Testis (tissue), 2 donors: Measurements from ENCODE around the gene ARHGEF10L.

ENCODE experiments used
- CTCF ChIP-seq, 3 experiments: fragments of 450-650 bp in 2 of 3; fragments of 200-600 bp in 1 of 3; sonication (generic) in 1 of 3; IDR thresholded peaks; one replicate each; pipeline ENCODE4 v1.5.1; 2016 to 2019; ENCODE audit warnings: antibody characterized with exemption in 3 of 3, mild to moderate bottlenecking in 2 of 3, moderate library complexity in 1 of 3
- POLR2A ChIP-seq: fragments of 450-650 bp; IDR thresholded peaks from one replicate; pipeline ENCODE4 v1.6.1; 2017; ENCODE audit warnings: antibody characterized with exemption, mild to moderate bottlenecking, moderate library complexity

DNA sequence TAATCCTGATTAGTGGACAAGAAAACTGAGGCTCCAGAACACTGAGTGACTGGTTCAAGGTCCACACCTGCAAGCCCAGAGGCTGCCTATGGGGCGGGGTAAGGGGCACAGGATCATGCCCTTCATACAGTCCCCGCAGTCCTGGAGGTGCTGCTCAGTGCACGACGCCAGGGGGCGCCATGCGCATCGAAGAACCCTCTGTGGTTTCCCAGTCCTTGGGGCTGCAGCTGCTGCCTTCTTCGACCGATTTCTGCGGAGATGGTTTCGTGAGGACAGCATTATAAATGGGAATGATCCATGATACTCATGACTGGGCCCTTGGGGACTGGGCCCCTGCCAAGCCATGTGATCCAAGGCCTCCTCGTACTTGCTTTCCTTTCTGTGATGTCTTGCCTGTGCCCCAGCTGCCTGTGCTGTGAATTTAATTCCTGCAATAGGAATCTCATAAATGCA is 37.1 kb upstream of the ARHGEF10L start:
- peak; percentile 83 to 92 (median 88) for TF ChIP-seq CTCF (IDR thresholded peaks at IDR 0.05)
- no peak for TF ChIP-seq POLR2A
